Sigmoid colon (tissue), 4 donors: ENCODE measurements around the gene PSPN.

Experiments
- CTCF ChIP-seq, 4 experiments: fragments of 450-650 bp in 3 of 4; fragments of 200-600 bp in 1 of 4; IDR thresholded peaks; one replicate each; pipeline ENCODE4 v1.5.1; 2016 to 2019; ENCODE audit warnings: antibody characterized with exemption in 4 of 4, mild to moderate bottlenecking in 3 of 4, moderate library complexity in 2 of 4
- EP300 ChIP-seq, 4 donors: sonication (generic); formaldehyde crosslinking; IDR thresholded peaks; one replicate each; pipeline ENCODE4 v1.6.1; 2017; ENCODE audit warnings: antibody characterized with exemption in 4 of 4
- POLR2A ChIP-seq, 2 donors: fragments of 450-650 bp; IDR thresholded peaks; one replicate each; pipeline ENCODE4 v1.6.1; 2016; ENCODE audit warnings: antibody characterized with exemption in 2 of 2, mild to moderate bottlenecking in 2 of 2, moderate library complexity in 2 of 2
- POLR2AphosphoS5 ChIP-seq, 4 donors: sonication (generic); formaldehyde crosslinking; IDR thresholded peaks; one replicate each; pipeline ENCODE4 v1.6.1; 2017; ENCODE audit warnings: antibody characterized with exemption in 4 of 4

- TF ChIP-seq POLR2AphosphoS5 (IDR thresholded peaks at IDR 0.05) (no peak), CTCF (IDR thresholded peaks at IDR 0.05) (no peak), POLR2A (IDR thresholded peaks at IDR 0.05) (no peak), EP300 (IDR thresholded peaks at IDR 0.05) (no peak)
Measured at GRCh38 chr19:6409346-6409745, 33.6 kb upstream of the PSPN start.
